Measurements from ENCODE around the gene PRIMA1.

DNA sequence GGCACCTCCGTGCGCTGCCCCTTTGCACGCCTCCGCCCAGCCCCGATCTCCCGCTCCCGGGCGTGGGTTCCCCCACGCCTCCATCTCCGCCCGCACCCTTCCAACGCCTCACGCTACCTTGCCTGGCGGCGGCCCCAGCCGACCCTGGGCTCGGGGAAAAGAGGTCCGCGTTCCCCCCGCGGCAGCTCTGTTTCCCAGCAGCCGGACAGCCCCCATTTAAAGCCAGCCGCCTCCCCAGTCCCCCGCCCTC lies at the start of gene PRIMA1:
- TF ChIP-seq, protein P1, sequence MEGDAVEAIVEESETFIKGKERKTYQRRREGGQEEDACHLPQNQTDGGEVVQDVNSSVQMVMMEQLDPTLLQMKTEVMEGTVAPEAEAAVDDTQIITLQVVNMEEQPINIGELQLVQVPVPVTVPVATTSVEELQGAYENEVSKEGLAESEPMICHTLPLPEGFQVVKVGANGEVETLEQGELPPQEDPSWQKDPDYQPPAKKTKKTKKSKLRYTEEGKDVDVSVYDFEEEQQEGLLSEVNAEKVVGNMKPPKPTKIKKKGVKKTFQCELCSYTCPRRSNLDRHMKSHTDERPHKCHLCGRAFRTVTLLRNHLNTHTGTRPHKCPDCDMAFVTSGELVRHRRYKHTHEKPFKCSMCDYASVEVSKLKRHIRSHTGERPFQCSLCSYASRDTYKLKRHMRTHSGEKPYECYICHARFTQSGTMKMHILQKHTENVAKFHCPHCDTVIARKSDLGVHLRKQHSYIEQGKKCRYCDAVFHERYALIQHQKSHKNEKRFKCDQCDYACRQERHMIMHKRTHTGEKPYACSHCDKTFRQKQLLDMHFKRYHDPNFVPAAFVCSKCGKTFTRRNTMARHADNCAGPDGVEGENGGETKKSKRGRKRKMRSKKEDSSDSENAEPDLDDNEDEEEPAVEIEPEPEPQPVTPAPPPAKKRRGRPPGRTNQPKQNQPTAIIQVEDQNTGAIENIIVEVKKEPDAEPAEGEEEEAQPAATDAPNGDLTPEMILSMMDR (IDR thresholded peaks at IDR 0.05): no peak
- TF ChIP-seq POLR2A (IDR thresholded peaks at IDR 0.05): no peak

Data from esophagus squamous epithelium (tissue), 4 donors.